WTC11 (cell line): ENCODE measurements around the gene KIFC3.

Experiments
- AR ChIP-seq: fragments of 250-450 bp; sonication (Bioruptor Pico); IDR thresholded peaks from 2 replicates; pipeline ENCODE4 v1.9.0; 2021; ENCODE audit warnings: mild to moderate bottlenecking
- CTCF ChIP-seq: fragments of 200-600 bp; IDR thresholded peaks from 2 replicates; pipeline ENCODE4 v1.8.0; 2022; ENCODE audit warnings: antibody characterized with exemption
- E2F5 ChIP-seq: sonication (generic); formaldehyde crosslinking; IDR thresholded peaks from 2 replicates; pipeline ENCODE4 v1.8.1; 2022; ENCODE audit warnings: mild to moderate bottlenecking, moderate library complexity, missing genetic modification reagents
- FOXJ3 ChIP-seq: sonication (generic); formaldehyde crosslinking; IDR thresholded peaks from 2 replicates; pipeline ENCODE4 v1.9.0; 2021; ENCODE audit warnings: missing genetic modification reagents, mild to moderate bottlenecking, borderline replicate concordance
- KAT7 ChIP-seq: sonication (generic); formaldehyde crosslinking; IDR thresholded peaks from 2 replicates; pipeline ENCODE4 v1.8.1; 2023; ENCODE audit warnings: missing genetic modification reagents, mild to moderate bottlenecking, borderline replicate concordance
- NFYB ChIP-seq: sonication (generic); formaldehyde crosslinking; conservative IDR thresholded peaks from 2 replicates; pipeline ENCODE4 v1.8.0; 2022; ENCODE audit warnings: low read depth, missing genetic modification reagents
- NR3C1 ChIP-seq: sonication (generic); formaldehyde crosslinking; conservative IDR thresholded peaks from 2 replicates; pipeline ENCODE4 v1.8.1; 2023; ENCODE audit warnings: low read depth, mild to moderate bottlenecking, missing genetic modification reagents
- PRRX2 ChIP-seq: fragments of 250-450 bp; sonication (Bioruptor Pico); IDR thresholded peaks from 2 replicates; pipeline ENCODE4 v1.8.0; 2021; ENCODE audit warnings: mild to moderate bottlenecking
- SP1 ChIP-seq: sonication (generic); formaldehyde crosslinking; conservative IDR thresholded peaks from 2 replicates; pipeline ENCODE4 v1.8.1; 2022; ENCODE audit warnings: missing genetic modification reagents
- ZNF512 ChIP-seq: sonication (generic); formaldehyde crosslinking; IDR thresholded peaks from 2 replicates; pipeline ENCODE4 v1.8.1; 2022; ENCODE audit warnings: missing genetic modification reagents, borderline replicate concordance
- ZSCAN18 ChIP-seq: fragments of 250-450 bp; sonication (Bioruptor Pico); IDR thresholded peaks from 2 replicates; pipeline ENCODE4 v2.1.2; 2022; ENCODE audit warnings: mild to moderate bottlenecking, moderate library complexity

- TF ChIP-seq CTCF: no peak
- no peak for TF ChIP-seq PRRX2 (CRISPR knock-in tag)
- TF ChIP-seq ZSCAN18 (CRISPR knock-in tag): no peak
- no peak for TF ChIP-seq FOXJ3 (CRISPR knock-in tag)
- no peak for TF ChIP-seq SP1 (CRISPR knock-in tag)
- no peak for TF ChIP-seq NFYB (CRISPR knock-in tag)
- no peak for TF ChIP-seq KAT7
- TF ChIP-seq AR (CRISPR knock-in tag): no peak
- TF ChIP-seq ZNF512 (CRISPR knock-in tag): no peak
- no peak for TF ChIP-seq E2F5 (CRISPR knock-in tag)
- no peak for TF ChIP-seq NR3C1 (CRISPR knock-in tag)
These were observed 61.7 kb downstream of the KIFC3 start for GRCh38 chr16:57740423-57741071.
